GM21717 (cell line): ENCODE measurements around the gene MEAK7.
A peak's percentile ranks its signal among the peaks of the same experiment; 100 is the strongest.
"Not testable (repeated sequence)": the region's sequence is repeated elsewhere in the genome, so short reads cannot be mapped to it uniquely, and the experiment has no call there.

Experiments used
- ATAC-seq: cut with Tn5 transposase; IDR thresholded peaks from one replicate; pipeline ENCODE4 v1.9.1; 2021; ENCODE audit warnings: mild to moderate bottlenecking, moderate library complexity; ENCODE audit not compliant: unreplicated experiment

Gene MEAK7

GRCh38 chr16:84534815-84535214, 30.4 kb upstream of the MEAK7 start:
- no peak for ATAC-seq

GRCh38 chr16:84532855-84533486, 28.5 kb upstream of the MEAK7 start:
- no peak for ATAC-seq

- ATAC-seq = no peak
Measured at GRCh38 chr16:84532291-84532724, 27.8 kb upstream of the MEAK7 start.

DNA sequence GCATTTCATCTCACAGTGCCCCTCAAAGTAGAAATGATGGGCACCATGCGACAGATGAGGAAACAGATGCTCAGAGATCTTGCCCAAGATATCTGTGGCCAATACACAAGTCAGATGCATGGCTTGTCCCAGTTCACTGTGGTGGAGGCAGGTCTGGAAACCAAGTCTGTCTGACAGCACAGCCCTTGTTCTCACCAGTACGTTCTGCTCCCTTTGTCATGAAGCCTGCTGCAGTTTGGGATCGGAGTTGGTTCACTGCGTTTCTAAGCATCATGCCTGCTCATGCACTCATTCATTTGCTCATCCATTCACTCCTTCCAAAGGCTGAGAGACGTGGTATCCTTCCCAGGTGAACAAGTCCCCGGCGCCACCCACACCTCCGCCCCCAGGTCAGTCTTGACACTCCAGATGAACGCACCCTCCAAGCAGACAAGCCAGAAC, 27.2 kb upstream of the MEAK7 start:
- ATAC-seq = no peak

- ATAC-seq = no peak
Measured at GRCh38 chr16:84530590-84530989, 26.1 kb upstream of the MEAK7 start.

- no peak for ATAC-seq
Measured at GRCh38 chr16:84529607-84530006, 25.1 kb upstream of the MEAK7 start.

DNA sequence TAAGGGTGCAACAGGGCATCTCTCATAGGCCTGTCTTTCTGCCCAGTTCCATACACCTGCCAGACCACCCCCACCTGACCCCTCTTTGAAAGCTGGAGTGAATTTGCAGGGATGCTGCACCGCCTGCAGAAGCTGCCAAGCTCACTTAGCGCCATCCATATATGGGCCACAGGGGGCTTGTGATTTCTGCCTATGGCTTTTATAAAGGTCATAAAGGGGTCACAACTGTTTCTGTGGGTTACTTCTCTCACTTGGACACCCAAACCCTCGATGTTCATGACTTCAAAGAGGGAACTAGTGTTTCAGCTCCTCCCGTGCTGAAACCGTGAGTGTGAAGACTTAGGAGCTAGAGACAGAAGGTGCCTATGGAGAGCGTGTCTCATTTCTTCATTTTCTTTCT, 23.9 kb upstream of the MEAK7 start:
- no peak for ATAC-seq

- ATAC-seq = no peak
Measured at GRCh38 chr16:84527532-84528269, 23.2 kb upstream of the MEAK7 start.

GRCh38 chr16:84526794-84527531, 22.5 kb upstream of the MEAK7 start:
- no peak for ATAC-seq

DNA sequence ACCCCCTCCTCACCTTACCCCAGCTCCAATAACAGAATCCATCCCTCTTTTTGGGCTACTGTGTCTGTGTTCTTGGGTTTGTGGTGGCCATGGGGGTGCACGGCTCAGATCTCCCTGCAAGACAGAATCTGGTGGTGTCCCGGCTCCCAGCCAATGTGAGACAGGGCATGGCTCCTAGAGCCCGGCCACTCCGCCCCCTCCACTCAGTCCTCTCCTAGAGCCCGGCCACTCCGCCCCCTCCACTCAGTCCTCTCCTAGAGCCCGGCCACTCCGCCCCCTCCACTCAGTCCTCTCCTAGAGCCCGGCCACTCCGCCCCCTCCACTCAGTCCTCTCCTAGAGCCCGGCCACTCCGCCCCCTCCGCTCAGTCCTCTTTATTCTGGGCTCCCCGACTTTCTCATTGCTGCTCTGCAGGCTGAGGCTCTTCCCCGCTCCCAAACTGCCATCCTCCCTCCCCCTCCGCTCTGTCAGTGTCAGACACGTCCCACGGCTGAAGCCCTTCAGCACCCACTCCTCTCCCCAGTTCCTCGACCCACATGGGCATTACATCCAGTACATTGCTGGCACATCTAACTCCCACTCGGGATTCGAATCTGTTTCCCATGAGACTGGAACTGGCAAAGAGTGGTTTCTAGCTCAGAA, 20.6 kb upstream of the MEAK7 start:
- ATAC-seq = not testable (repeated sequence)

GRCh38 chr16:84524346-84524920, 20.0 kb upstream of the MEAK7 start:
- no peak for ATAC-seq

DNA sequence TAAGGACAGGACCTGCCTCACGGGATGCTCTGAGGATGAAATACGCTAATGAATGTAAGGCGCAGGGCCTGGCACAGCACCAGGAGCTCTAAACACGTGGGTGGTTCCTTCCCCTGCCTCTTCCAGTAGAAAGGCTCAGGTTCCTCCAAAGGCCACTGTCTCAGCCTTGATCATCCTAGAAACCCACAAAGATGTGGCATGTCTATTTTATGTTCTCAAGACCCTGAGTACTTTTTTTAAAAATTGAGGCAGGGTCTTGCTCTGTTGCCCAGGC, 17.0 kb upstream of the MEAK7 start:
- no peak for ATAC-seq

DNA sequence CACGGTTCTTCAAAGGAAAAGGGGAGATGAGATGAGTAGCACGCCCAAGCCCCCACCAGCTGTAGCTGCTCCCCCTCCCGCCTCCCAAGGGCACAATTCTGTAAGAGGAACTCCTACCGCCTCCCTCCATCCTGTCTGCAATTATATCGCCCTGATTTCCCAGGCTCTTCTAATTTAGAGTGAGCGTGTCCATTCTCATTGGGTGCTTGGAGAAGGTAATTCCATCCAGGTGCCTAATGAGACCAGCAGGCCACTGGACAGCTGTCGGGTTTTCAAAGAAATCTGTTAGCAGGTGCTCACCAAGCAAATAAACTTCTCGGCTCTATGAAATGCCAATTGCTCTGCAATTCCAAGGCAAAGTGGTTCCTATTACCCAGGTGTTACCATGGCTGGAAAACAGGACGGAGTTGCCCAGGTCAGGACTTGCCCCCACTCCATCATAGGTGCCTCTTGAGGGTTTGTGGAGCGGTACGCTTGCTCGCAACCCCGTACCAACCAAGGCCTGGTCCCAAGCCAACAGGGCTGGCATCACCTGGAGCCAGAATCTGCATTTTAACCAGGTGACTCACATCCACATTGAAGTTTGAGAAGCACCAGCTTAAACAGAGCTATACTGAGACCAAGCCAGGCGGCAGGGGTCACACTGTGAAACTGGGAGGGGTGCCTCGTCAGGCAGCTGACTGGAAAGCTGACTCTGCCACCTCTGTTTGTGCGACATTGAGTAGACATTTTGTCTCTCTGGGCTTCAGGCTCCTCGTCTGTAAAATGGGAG, 16.5 kb upstream of the MEAK7 start:
- ATAC-seq = no peak

GRCh38 chr16:84519855-84520254, 15.4 kb upstream of the MEAK7 start:
- ATAC-seq = no peak

DNA sequence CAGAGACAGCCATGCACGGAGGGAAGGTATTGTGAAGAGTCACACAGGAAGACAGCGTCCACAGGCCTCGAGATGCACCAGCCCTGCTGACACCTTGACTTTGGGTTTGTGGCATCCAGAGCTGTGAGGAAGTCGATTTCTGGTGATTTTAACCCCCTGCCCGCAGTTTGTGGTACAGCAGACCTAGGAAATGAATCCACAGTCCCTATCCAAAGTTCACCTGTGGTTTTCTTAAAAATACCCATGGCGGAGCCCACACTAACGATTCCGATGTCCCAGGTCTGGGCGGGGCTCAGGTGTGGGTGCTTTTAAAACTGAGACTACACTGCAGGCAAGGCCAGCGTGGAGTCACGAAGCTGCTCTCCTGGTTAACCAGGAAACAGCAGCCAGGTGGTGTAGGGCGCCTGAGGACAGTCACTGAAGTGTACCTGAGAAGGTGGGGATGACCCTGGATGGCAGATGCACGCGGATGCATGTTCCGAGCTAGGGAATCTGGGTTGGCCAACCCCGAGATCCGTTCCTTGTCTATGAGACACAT, 14.4 kb upstream of the MEAK7 start:
- ATAC-seq = no peak

GRCh38 chr16:84518220-84518619, 13.8 kb upstream of the MEAK7 start:
- ATAC-seq = not testable (repeated sequence)

GRCh38 chr16:84517366-84517765, 12.9 kb upstream of the MEAK7 start:
- ATAC-seq = no peak

DNA sequence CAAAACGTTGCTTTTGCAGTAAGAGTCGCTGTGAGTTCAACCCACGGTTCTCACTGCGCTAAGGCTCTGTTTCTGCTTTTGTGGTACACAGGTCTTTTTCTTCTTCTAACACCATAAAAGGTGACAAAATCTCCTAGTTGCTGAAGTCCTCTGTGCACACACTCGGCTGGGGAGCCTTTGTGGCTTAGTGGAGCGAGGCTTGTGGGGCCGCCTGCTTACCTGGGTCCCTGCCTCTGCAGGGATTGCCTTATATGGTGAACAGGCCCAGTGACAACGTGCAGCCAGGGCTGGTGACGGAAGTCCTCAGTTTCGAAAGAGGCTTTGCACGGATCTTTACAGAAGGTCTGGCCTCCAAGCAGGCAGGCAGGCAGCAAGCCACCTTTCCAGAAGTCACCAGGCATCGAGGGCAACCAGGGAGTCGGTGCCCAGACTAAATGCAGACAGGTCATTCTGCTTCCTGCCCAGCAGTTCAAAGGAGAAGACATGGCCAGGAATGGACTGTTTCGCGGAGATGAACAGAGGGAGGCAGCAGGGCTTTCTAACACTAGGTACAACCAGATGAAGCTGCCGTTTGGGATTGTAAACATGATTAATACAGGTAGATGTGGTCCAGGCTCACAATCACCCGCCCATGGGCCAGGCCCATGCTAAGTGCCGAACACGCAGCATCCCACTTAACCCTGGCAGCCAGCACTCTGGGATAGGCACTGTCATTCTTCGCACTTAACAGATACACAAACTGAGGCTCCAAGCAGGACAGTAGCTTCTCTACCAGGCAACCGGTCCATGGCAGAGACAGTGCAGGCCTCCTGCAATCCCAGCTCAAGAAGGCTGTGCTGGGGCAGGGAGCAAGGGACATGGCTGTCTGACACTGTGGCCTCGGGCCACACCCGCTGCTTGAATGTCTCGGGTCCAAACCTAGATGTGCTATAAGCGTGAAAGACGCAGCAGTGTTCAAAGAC, 10.7 kb upstream of the MEAK7 start:
- peak; percentile 80 for ATAC-seq

- peak; percentile 7 for ATAC-seq
Measured at GRCh38 chr16:84514295-84514873, 9.9 kb upstream of the MEAK7 start.
